ENCODE data around the gene ISOC2.

The ISOC2 gene

DNA sequence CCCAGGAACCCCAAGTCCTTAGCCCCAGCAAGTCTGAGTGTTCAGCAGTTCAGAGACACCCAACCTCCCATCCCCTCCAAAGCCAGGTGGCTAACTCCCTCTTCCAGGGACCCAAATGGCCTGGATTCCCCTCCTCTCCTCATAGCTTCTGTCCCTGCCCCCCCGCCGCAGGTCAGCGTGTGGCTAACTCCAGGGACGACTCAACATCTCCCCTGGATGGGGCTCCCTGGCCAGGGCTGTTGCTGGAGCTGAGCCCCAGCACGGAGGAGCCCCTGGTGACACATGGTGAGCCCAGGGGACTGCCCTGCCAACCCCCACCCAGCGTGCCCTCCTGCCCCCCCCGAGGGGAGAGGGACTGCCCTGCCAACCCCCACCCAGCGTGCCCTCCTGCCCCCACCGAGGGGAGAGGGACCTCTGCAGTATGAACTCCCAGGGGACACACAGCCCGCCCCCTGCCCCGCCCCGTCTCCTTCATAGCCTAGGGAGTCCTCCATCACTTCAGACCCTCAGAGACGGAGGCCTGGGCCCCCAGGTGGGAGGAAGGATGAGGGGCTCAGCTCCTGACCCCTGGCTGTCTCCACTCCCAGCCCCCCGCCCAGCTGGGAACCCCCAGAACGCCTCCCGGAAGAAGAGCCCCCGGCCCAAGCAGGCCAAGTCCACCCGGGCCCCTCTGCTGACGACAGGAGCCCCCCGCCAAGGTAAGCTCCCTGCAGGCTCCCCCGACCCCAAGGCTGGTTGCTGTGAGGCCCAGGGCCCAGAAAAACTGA lies 28.5 kb upstream of the ISOC2 start:
- no peak for DNase-seq

GRCh38 chr19:55488986-55489710 lies 27.7 kb upstream of the ISOC2 start:
- DNase-seq: no peak

- DNase-seq: peak; percentile 72
Observed at GRCh38 chr19:55487924-55488687, 26.7 kb upstream of the ISOC2 start, which contains the start of gene SSC5D. SSC5D (plus strand) TSS chr19:55488436; CDS start chr19:55488590, 154 bp downstream.

- peak; percentile 99 for DNase-seq
Observed at GRCh38 chr19:55486971-55487923, 25.8 kb upstream of the ISOC2 start.

- no peak for DNase-seq
Observed at GRCh38 chr19:55486043-55486970, 24.9 kb upstream of the ISOC2 start.

- DNase-seq: no peak
Observed at GRCh38 chr19:55485439-55486011, 24.1 kb upstream of the ISOC2 start.

- peak; percentile 68 for DNase-seq
Observed at GRCh38 chr19:55484593-55485438, 23.4 kb upstream of the ISOC2 start, which contains the start of gene NAT14. NAT14 (plus strand) TSS chr19:55485188; CDS start chr19:55485709, 521 bp downstream.

- DNase-seq: no peak
Observed at GRCh38 chr19:55483706-55484592, 22.5 kb upstream of the ISOC2 start.

- DNase-seq: no peak
Observed at GRCh38 chr19:55482967-55483705, 21.7 kb upstream of the ISOC2 start.

- no peak for DNase-seq
Observed at GRCh38 chr19:55482156-55482961, 20.9 kb upstream of the ISOC2 start.

- no peak for DNase-seq
Observed at GRCh38 chr19:55481794-55482155, 20.3 kb upstream of the ISOC2 start.

DNA sequence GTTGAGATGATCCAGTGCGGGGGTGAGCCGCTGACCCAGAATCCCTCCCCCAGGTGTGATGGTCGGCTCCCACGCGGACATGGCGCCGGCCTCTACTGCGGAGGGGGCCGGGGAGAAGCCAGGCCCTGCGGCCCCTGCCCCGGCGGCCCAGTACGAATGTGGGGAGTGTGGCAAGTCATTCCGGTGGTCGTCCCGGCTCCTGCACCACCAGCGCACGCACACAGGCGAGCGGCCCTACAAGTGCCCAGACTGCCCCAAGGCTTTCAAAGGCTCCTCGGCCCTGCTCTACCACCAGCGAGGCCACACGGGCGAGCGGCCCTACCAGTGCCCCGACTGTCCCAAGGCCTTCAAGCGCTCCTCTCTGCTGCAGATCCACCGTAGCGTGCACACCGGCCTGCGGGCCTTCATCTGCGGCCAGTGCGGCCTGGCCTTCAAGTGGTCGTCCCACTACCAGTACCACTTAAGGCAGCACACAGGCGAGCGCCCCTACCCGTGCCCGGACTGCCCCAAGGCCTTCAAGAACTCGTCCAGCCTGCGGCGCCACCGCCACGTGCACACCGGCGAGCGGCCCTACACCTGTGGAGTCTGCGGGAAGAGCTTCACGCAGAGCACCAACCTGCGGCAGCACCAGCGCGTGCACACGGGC lies 19.8 kb upstream of the ISOC2 start:
- no peak for DNase-seq

GRCh38 chr19:55479451-55480230 lies 18.2 kb upstream of the ISOC2 start:
- peak; percentile 1 for DNase-seq

- DNase-seq: no peak
Observed at GRCh38 chr19:55479045-55479444, 17.6 kb upstream of the ISOC2 start.

GRCh38 chr19:55478364-55478763 lies 16.9 kb upstream of the ISOC2 start:
- DNase-seq: no peak

DNA sequence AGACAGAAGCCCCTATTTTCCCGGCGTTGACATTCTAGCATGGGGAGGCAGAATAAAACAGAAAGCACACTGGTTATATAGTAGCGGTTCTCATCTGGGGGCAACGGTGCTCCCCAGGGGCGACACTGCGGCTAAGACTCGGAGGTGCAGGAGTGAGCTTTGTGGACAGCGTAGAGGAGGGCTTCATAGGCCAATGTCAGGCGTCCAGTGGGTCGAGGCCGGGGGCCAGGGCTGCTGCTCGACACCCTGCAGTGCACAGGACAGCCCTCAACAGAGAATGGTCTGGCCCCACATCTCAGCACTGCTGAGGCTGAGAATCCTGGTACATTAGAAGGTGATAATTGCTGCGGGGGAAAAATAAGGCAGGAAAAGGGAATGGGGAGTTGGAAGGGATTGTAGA lies 16.5 kb upstream of the ISOC2 start:
- peak; percentile 1 for DNase-seq

Data from NCI-H226 (cell line).